H1 (cell line): ENCODE measurements around the gene DIAPH1. TPM values are rescaled to one million over a fixed set of nuclear protein-coding genes. Genes with fewer than 3 reads are reported as not detected.

Experiments
- CTCF ChIA-PET: fragments of 300-600 bp; sonication (Branson Sonifier 250); formaldehyde crosslinking; loops from one replicate; lab custom pipeline; 2021; ENCODE audit not compliant: partially characterized antibody; lab: Charles Lee
- POLR2A ChIA-PET: fragments of 300-600 bp; sonication (Branson Sonifier 250); formaldehyde crosslinking; loops from one replicate; lab custom pipeline; 2021; ENCODE audit warnings: inconsistent platforms; ENCODE audit not compliant: partially characterized antibody; lab: Charles Lee
- DNase-seq, 2 experiments: peaks; one replicate each; pipeline versions ENCODE4 v3.0.0 to v3.0.0-alpha.2; 2010 to 2022; ENCODE audit warnings: low spot score in 2 of 2, low read depth in 1 of 2, mixed read lengths in 1 of 2
- FAIRE-seq: peaks from 2 replicates; lab custom pipeline; 2011; peaks lifted over from hg19 to GRCh38; lab: Jason Lieb, UNC
- H2AFZ ChIP-seq: 2 replicates; pipeline ENCODE4 v1.8.1; 2012; ENCODE audit warnings: low read length, inconsistent platforms
- H2AK5ac ChIP-seq: 2 replicates; pipeline ENCODE4 v1.6.1; 2013; ENCODE audit warnings: low read depth, low read length
- H2BK120ac ChIP-seq: replicated peaks from 2 replicates; pipeline ENCODE3; 2013; ENCODE audit warnings: low read depth, low read length, inconsistent platforms
- H2BK12ac ChIP-seq: 2 replicates; pipeline ENCODE4 v1.6.1; 2013; ENCODE audit warnings: low read depth, low read length
- H2BK15ac ChIP-seq: 2 replicates; pipeline ENCODE4 v1.6.1; 2013; ENCODE audit warnings: low read length
- H2BK20ac ChIP-seq: 2 replicates; pipeline ENCODE4 v1.6.1; 2013; ENCODE audit warnings: low read length
- H2BK5ac ChIP-seq: 2 replicates; pipeline ENCODE4 v1.6.1; 2013; ENCODE audit warnings: low read depth, low read length
- H3K14ac ChIP-seq: 2 replicates; pipeline ENCODE4 v1.6.1; 2013; ENCODE audit warnings: inconsistent platforms; ENCODE audit not compliant: insufficient read length
- H3K18ac ChIP-seq: 2 replicates; pipeline ENCODE4 v1.6.1; 2013; ENCODE audit warnings: low read length; ENCODE audit errors: extremely low read depth
- H3K23ac ChIP-seq: 2 replicates; pipeline ENCODE4 v1.6.1; 2013; ENCODE audit warnings: inconsistent platforms; ENCODE audit not compliant: insufficient read length
- H3K23me2 ChIP-seq: 2 replicates; pipeline ENCODE4 v1.6.1; 2013; ENCODE audit warnings: low read depth, low read length
- H3K27ac ChIP-seq: 2 replicates; pipeline ENCODE4 v1.6.1; 2011; ENCODE audit warnings: low read depth, low read length, inconsistent platforms
- H3K27me3 ChIP-seq, 4 experiments: replicated peaks in 1 of 4; 1 replicate in 1 of 4; 2 replicates in 3 of 4; pipeline versions ENCODE4 v1.6.1 to v1.8.1; 2011 to 2013; ENCODE audit warnings: low read length in 3 of 4, mild to moderate bottlenecking in 3 of 4, inconsistent platforms in 2 of 4, mixed read lengths in 2 of 4, moderate library complexity in 1 of 4; ENCODE audit not compliant: control insufficient read depth in 3 of 4, insufficient read depth in 3 of 4; ENCODE audit errors: extremely low read depth in 1 of 4
- H3K36me3 ChIP-seq, 4 experiments: 2 replicates each; pipeline versions ENCODE4 v1.6.1 to v1.8.1; 2011 to 2013; ENCODE audit warnings: mild to moderate bottlenecking in 4 of 4, low read length in 3 of 4, moderate library complexity in 2 of 4, control low read depth in 1 of 4, inconsistent platforms in 1 of 4; ENCODE audit not compliant: insufficient read depth in 4 of 4, control insufficient read depth in 2 of 4
- H3K4ac ChIP-seq: replicated peaks from 2 replicates; pipeline ENCODE3; 2013; ENCODE audit warnings: low read length, low read depth, mixed read lengths, inconsistent platforms; ENCODE audit not compliant: insufficient read length
- H3K4me1 ChIP-seq, 4 experiments: replicated peaks in 1 of 4; 1 replicate in 1 of 4; 2 replicates in 3 of 4; pipeline versions ENCODE4 v1.6.1 to v1.8.1; 2011 to 2013; ENCODE audit warnings: low read length in 3 of 4, inconsistent platforms in 2 of 4, mixed read lengths in 1 of 4; ENCODE audit not compliant: insufficient read depth in 4 of 4, control insufficient read depth in 3 of 4
- H3K4me2 ChIP-seq, 2 experiments: 2 replicates each; pipeline versions ENCODE4 v1.6.1 to v1.8.1; 2011 to 2013; ENCODE audit warnings: low read depth in 2 of 2, low read length in 2 of 2, control low read depth in 1 of 2, inconsistent platforms in 1 of 2, mild to moderate bottlenecking in 1 of 2; ENCODE audit not compliant: insufficient read depth in 1 of 2
- H3K4me3 ChIP-seq, 4 experiments: fragments of 200-600, 300-600 bp in 1 of 4; sonication (generic), shearing (Covaris generic), sonication (Bioruptor Twin) in 1 of 4; 2 replicates each; pipeline versions ENCODE4 v1.5.1 to v1.8.1; 2011 to 2016; ENCODE audit warnings: low read length in 4 of 4, low read depth in 3 of 4, control low read depth in 2 of 4, inconsistent platforms in 2 of 4, mild to moderate bottlenecking in 2 of 4, mixed read lengths in 1 of 4, moderate library complexity in 1 of 4; ENCODE audit not compliant: insufficient read depth in 2 of 4; ENCODE audit errors: extremely low read depth in 1 of 4
- H3K56ac ChIP-seq: replicated peaks from 2 replicates; pipeline ENCODE3; 2013; ENCODE audit warnings: low read depth, mild to moderate bottlenecking, mixed read lengths, low read length, inconsistent platforms; ENCODE audit not compliant: insufficient read length
- H3K79me1 ChIP-seq: 2 replicates; pipeline ENCODE4 v1.6.1; 2013; ENCODE audit warnings: low read depth, low read length, control low read depth
- H3K79me2 ChIP-seq, 2 experiments: 2 replicates each; pipeline versions ENCODE4 v1.6.1 to v1.8.1; 2012 to 2013; ENCODE audit warnings: low read length in 2 of 2, mild to moderate bottlenecking in 2 of 2, inconsistent platforms in 1 of 2; ENCODE audit not compliant: insufficient read depth in 2 of 2, control insufficient read depth in 1 of 2
- H3K9ac ChIP-seq, 4 experiments: replicated peaks in 1 of 4; 1 replicate in 1 of 4; 2 replicates in 3 of 4; pipeline versions ENCODE4 v1.6.1 to v1.8.1; 2011 to 2013; ENCODE audit warnings: low read depth in 3 of 4, low read length in 3 of 4, control low read depth in 2 of 4, mild to moderate bottlenecking in 2 of 4, moderate library complexity in 2 of 4, inconsistent platforms in 1 of 4; ENCODE audit errors: extremely low read depth in 1 of 4
- H3K9me3 ChIP-seq, 2 experiments: 2 replicates each; pipeline versions ENCODE4 v1.6.1 to v1.8.1; 2012 to 2013; ENCODE audit warnings: mild to moderate bottlenecking in 2 of 2, moderate library complexity in 2 of 2, control low read depth in 1 of 2, inconsistent platforms in 1 of 2, low read depth in 1 of 2, low read length in 1 of 2, mixed read lengths in 1 of 2; ENCODE audit not compliant: insufficient read depth in 2 of 2
- H4K20me1 ChIP-seq, 2 experiments: replicated peaks in 1 of 2; 2 replicates each; pipeline versions ENCODE3 to v1.8.1; 2011 to 2013; ENCODE audit warnings: inconsistent platforms in 2 of 2, low read length in 2 of 2, mild to moderate bottlenecking in 1 of 2; ENCODE audit not compliant: insufficient read depth in 2 of 2, control insufficient read depth in 1 of 2
- H4K5ac ChIP-seq: 2 replicates; pipeline ENCODE4 v1.6.1; 2013; ENCODE audit warnings: low read length, low read depth, mixed read lengths, inconsistent platforms; ENCODE audit not compliant: insufficient read length
- H4K8ac ChIP-seq: 2 replicates; pipeline ENCODE4 v1.8.0; 2013; ENCODE audit warnings: mild to moderate bottlenecking, moderate library complexity, low read length, inconsistent platforms; ENCODE audit not compliant: insufficient read depth; ENCODE audit errors: extremely low read depth
- H4K91ac ChIP-seq: replicated peaks from 2 replicates; pipeline ENCODE3; 2013; ENCODE audit warnings: low read length, mixed read lengths, inconsistent platforms; ENCODE audit not compliant: insufficient read length
- CEBPB ChIP-seq: IDR thresholded peaks from 2 replicates; pipeline ENCODE4 v1.6.1; 2012; ENCODE audit warnings: low read depth, low read length
- CHD2 ChIP-seq: IDR thresholded peaks from 2 replicates; pipeline ENCODE4 v1.6.1; 2012; ENCODE audit warnings: low read length, improper control_type of control experiment
- CREB1 ChIP-seq: IDR thresholded peaks from 2 replicates; pipeline ENCODE4 v1.6.1; 2012; ENCODE audit warnings: inconsistent platforms
- CTCF ChIP-seq, 3 experiments: IDR thresholded peaks; 1 replicate in 2 of 3; 2 replicates in 1 of 3; pipeline versions ENCODE4 v1.5.1 to v1.6.1; 2011; ENCODE audit warnings: low read length in 3 of 3, mild to moderate bottlenecking in 3 of 3, inconsistent platforms in 2 of 3, low read depth in 1 of 3, moderate library complexity in 1 of 3; ENCODE audit not compliant: insufficient read depth in 1 of 3; ENCODE audit errors: control extremely low read depth in 1 of 3
- JUND ChIP-seq: IDR thresholded peaks from 2 replicates; pipeline ENCODE4 v1.6.1; 2011; ENCODE audit warnings: mild to moderate bottlenecking, improper control_type of control experiment, low read length
- RAD21 ChIP-seq, 2 experiments: IDR thresholded peaks in 1 of 2; conservative IDR thresholded peaks in 1 of 2; 2 replicates each; pipeline ENCODE4 v1.6.1; 2011; ENCODE audit warnings: low read depth in 2 of 2, low read length in 2 of 2, improper control_type of control experiment in 1 of 2, inconsistent platforms in 1 of 2, mild to moderate bottlenecking in 1 of 2, moderate library complexity in 1 of 2
- SP2 ChIP-seq: IDR thresholded peaks from 2 replicates; pipeline ENCODE4 v1.6.1; 2012; ENCODE audit warnings: mild to moderate bottlenecking, low read length, inconsistent platforms
- SP4 ChIP-seq: IDR thresholded peaks from 2 replicates; pipeline ENCODE4 v1.6.1; 2012; ENCODE audit warnings: low read length, inconsistent platforms
- TEAD4 ChIP-seq: IDR thresholded peaks from 2 replicates; pipeline ENCODE4 v1.6.1; 2012; ENCODE audit warnings: low read depth, low read length, inconsistent platforms, mixed read lengths
- WGBS, 2 experiments: shearing (Covaris generic) in 1 of 2; methylation state at CpG; one replicate each; pipeline versions ENCODE4 v1.1.6 to v1.1.7; 2013 to 2015; ENCODE audit warnings: low lambda C conversion rate in 2 of 2, mixed read lengths in 2 of 2, inconsistent platforms in 1 of 2, low coverage in 1 of 2, missing lambda C conversion rate in 1 of 2; ENCODE audit not compliant: insufficient replicate concordance in 2 of 2, insufficient coverage in 1 of 2, insufficient read length in 1 of 2; ENCODE audit errors: extremely low coverage in 1 of 2, missing lambda C conversion rate in 1 of 2; 5-methylcytosine and 5-hydroxymethylcytosine counted together
- polyA plus RNA-seq, 7 experiments: library from polyadenylated mRNA; depleted of rRNA in 3 of 7; stranded (reverse) in 5 of 7; unstranded in 2 of 7; fragments of >200 nt in 5 of 7; fragments of 200-250 nt in 2 of 7; gene quantifications; 1 replicate in 5 of 7; 2 replicates in 1 of 7; 4 replicates in 1 of 7; pipeline versions ENCODE4 v1.2.1 to v1.2.3, GENCODE V29; 2011 to 2013; ENCODE audit warnings: missing spikeins in 2 of 7, mixed read lengths in 2 of 7
- total RNA-seq: library from RNA; stranded (reverse); fragmentation: NEBNext Ultra II Directional; extraction: Animal tissue kit (Norgen Biotek cat#: 25700); gene quantifications from 2 replicates; pipeline ENCODE4 v1.2.1, GENCODE V29; 2021

Gene DIAPH1
- total and polyA plus RNA-seq, 2 of the 8 experiments (the other 6 are each of a cell fraction or from before 2014, with no cell fraction given): 61.2 to 114 TPM

GRCh38 chr5:141491323-141492167 lies 127.3 kb downstream of the DIAPH1 start:
- Histone ChIP-seq H3K79me1 (peaks cover 4% of the 10 kb centered on the region), H3K27ac (no peak overlapping the region), H2AK5ac (no peak overlapping the region), H2BK20ac (no peak overlapping the region; the same call in 1 of the 2 replicates), H3K18ac (peak overlapping the region; percentile 81), H3K14ac (no peak overlapping the region), H3K23ac (no peak overlapping the region), H3K27me3 (peaks cover 13 to 43% (median 37%) of the 10 kb centered on the region in 4 experiments; a peak in 6 of 7 replicates), H3K36me3 (no peaks in the 10 kb centered on the region), H3K56ac (no peak overlapping the region), H2BK12ac (peak overlapping the region; percentile 80; the same call in 1 of the 2 replicates), H3K9ac (0 out of 7 replicates have a peak overlapping the region, but pooled peaks of 1 of the 4 experiments have one; percentile 38), H3K4me2 (peak overlapping the region; percentile 79 to 80), H3K9me3 (no peaks in the 10 kb centered on the region), H2BK5ac (peak overlapping the region; percentile 71; the same call in 1 of the 2 replicates), H3K4ac (peak overlapping the region; percentile 22), H2BK15ac (no peak overlapping the region), H3K4me1 (peaks cover 6 to 36% (median 26%) of the 10 kb centered on the region in 4 experiments), H4K20me1 (peaks cover 4 to 10% of the 10 kb centered on the region in 2 experiments), H4K91ac (peak overlapping the region; percentile 70), H3K4me3 (peak overlapping the region; percentile 17 to 60 (median 46)), H2AFZ (no peak overlapping the region), H4K8ac (peak overlapping the region; percentile 91), H3K23me2 (peaks cover 24% of the 10 kb centered on the region; the same call in 1 of the 2 replicates), H2BK120ac (no peak overlapping the region), H3K79me2 (no peaks in the 10 kb centered on the region; a peak in 1 of 4 replicates), H4K5ac (no peak overlapping the region)
- DNase-seq (no peak), FAIRE-seq (no peak)
- ChIA-PET CTCF (interaction anchor here (0.8 to 50.9 kb wide), 14 partner anchors 9 to 370 kb away, joined by 3 to 1236 read pairs (median 5); partner anchors contain the start of genes PCDHB4, PCDHGA10, PCDHGA11 and PCDHGA9), POLR2A (interaction anchor here (0.6 to 5.0 kb wide), 9 partner anchors 8 to 667 kb away, joined by 3 to 33 read pairs (median 5); no protein-coding TSS in a partner anchor)
- 26% methylated on average over 59 of the region's 66 CpGs; no CpG with 5 or more reads in 1 of the 2 experiments for WGBS, 2 experiments
- peak; percentile 5 to 27; a peak in 2 of 4 replicates for TF ChIP-seq RAD21 (IDR thresholded peaks at IDR 0.05 in 1 of 2, conservative IDR thresholded peaks at IDR 0.05 in 1 of 2; ENCODE audit: low read depth in 2 of 2, low read length in 2 of 2)
- no peak for TF ChIP-seq TEAD4
- no peak for TF ChIP-seq CEBPB
- TF ChIP-seq CHD2: no peak
- TF ChIP-seq JUND: no peak
- no peak for TF ChIP-seq SP2
- TF ChIP-seq CREB1: peak; percentile 63; the same call in 1 of the 2 replicates
- no peak for TF ChIP-seq SP4
- peak in 1 of 3 experiments; percentile 31; a peak in 2 of 4 replicates for TF ChIP-seq CTCF (IDR thresholded peaks at IDR 0.05; ENCODE audit: control extremely low read depth in 1 of 3, insufficient read depth in 1 of 3, low read depth in 1 of 3, low read length in 3 of 3)
